OCI-LY1 (cell line): ENCODE measurements around the gene PRLR.
A peak's percentile ranks its signal among the peaks of the same experiment; 100 is the strongest.
"Not testable (repeated sequence)": the region's sequence is repeated elsewhere in the genome, so short reads cannot be mapped to it uniquely, and the experiment has no call there.

Source experiments
- H2AFZ ChIP-seq: fragments of 200-600 bp; sonication (generic), shearing (Covaris generic); 2 replicates; pipeline ENCODE4 v1.6.0; 2014; ENCODE audit warnings: antibody characterized with exemption, mild to moderate bottlenecking, low read length
- H3F3A ChIP-seq: fragments of 200-600 bp; sonication (generic), shearing (Covaris generic); 2 replicates; pipeline ENCODE4 v1.6.0; 2014; ENCODE audit warnings: mild to moderate bottlenecking, antibody characterized with exemption, low read length, moderate library complexity; ENCODE audit not compliant: insufficient read depth
- H3K27ac ChIP-seq: fragments of 200-600 bp; sonication (generic); 2 replicates; pipeline ENCODE4 v1.5.1; 2014; ENCODE audit warnings: low read length, mixed run types, mild to moderate bottlenecking, low read depth; ENCODE audit not compliant: poor library complexity, severe bottlenecking
- H3K27me3 ChIP-seq: fragments of 200-600 bp; sonication (generic); 2 replicates; pipeline ENCODE4 v1.6.0; 2014; ENCODE audit warnings: antibody characterized with exemption, mild to moderate bottlenecking, low read length, moderate library complexity; ENCODE audit not compliant: insufficient read depth
- H3K36me3 ChIP-seq: fragments of 200-600 bp; sonication (generic); 2 replicates; pipeline ENCODE4 v1.6.1; 2014; ENCODE audit warnings: mild to moderate bottlenecking, antibody characterized with exemption, low read length, moderate library complexity, mixed read lengths; ENCODE audit not compliant: insufficient read depth
- H3K4me1 ChIP-seq: fragments of 200-600 bp; sonication (generic); 2 replicates; pipeline ENCODE4 v1.5.1; 2014; ENCODE audit warnings: mild to moderate bottlenecking, low read length, moderate library complexity; ENCODE audit not compliant: insufficient read depth, severe bottlenecking
- H3K4me2 ChIP-seq: fragments of 200-600 bp; sonication (generic), shearing (Covaris generic); 2 replicates; pipeline ENCODE4 v1.6.1; 2014; ENCODE audit warnings: low read length
- H3K4me3 ChIP-seq: fragments of 200-600 bp; sonication (generic); 2 replicates; pipeline ENCODE4 v1.5.1; 2014; ENCODE audit warnings: low read length, low read depth, mild to moderate bottlenecking, mixed read lengths; ENCODE audit not compliant: poor library complexity, severe bottlenecking
- H3K79me2 ChIP-seq: fragments of 200-600 bp; shearing (Covaris generic); 2 replicates; pipeline ENCODE4 v1.6.1; 2016; ENCODE audit warnings: mixed run types, low read length, mixed read lengths; ENCODE audit not compliant: insufficient read depth
- H3K9ac ChIP-seq: fragments of 200-600 bp; sonication (generic), shearing (Covaris generic); 2 replicates; pipeline ENCODE4 v1.6.1; 2014; ENCODE audit warnings: mild to moderate bottlenecking, low read length, mixed read lengths
- H3K9me2 ChIP-seq: fragments of 200-600 bp; sonication (generic), shearing (Covaris generic); 2 replicates; pipeline ENCODE4 v1.6.1; 2014; ENCODE audit warnings: low read depth, mild to moderate bottlenecking, low read length, mixed read lengths
- H3K9me3 ChIP-seq: fragments of 200-600 bp; shearing (Covaris generic); 2 replicates; pipeline ENCODE4 v1.6.1; 2014; ENCODE audit warnings: low read length, mixed read lengths
- H4K20me1 ChIP-seq: fragments of 200-600 bp; sonication (generic), shearing (Covaris generic); 2 replicates; pipeline ENCODE4 v1.6.0; 2016; ENCODE audit warnings: mild to moderate bottlenecking, low read length; ENCODE audit not compliant: insufficient read depth
- CTCF ChIP-seq: fragments of 200-600 bp; sonication (generic), shearing (Covaris generic); IDR thresholded peaks from 2 replicates; pipeline ENCODE4 v1.5.1; 2017; ENCODE audit warnings: mild to moderate bottlenecking, antibody characterized with exemption, low read length, moderate library complexity, mixed read lengths
- EZH2 ChIP-seq: fragments of 200-600 bp; sonication (generic), shearing (Covaris generic); IDR thresholded peaks from 2 replicates; pipeline ENCODE4 v1.8.0; 2017; ENCODE audit warnings: borderline replicate concordance, mixed run types, mild to moderate bottlenecking, antibody characterized with exemption, low read length, moderate library complexity, mixed read lengths

PRLR gene

GRCh38 chr5:35194635-35195471 is 35.4 kb downstream of the PRLR start:
- Histone ChIP-seq H3K27ac (peak overlapping the region; percentile 34), H3K4me2 (peak overlapping the region; percentile 25; the same call in 1 of the 2 replicates), H3K27me3 (no peaks in the 10 kb centered on the region; the same call in 1 of the 2 replicates), H3K79me2 (no peaks in the 10 kb centered on the region), H3K9ac (no peak overlapping the region), H3K36me3 (no peaks in the 10 kb centered on the region), H3K9me3 (no peaks in the 10 kb centered on the region), H4K20me1 (no peaks in the 10 kb centered on the region), H3F3A (no peaks in the 10 kb centered on the region), H3K9me2 (no peaks in the 10 kb centered on the region), H3K4me3 (no peak overlapping the region), H3K4me1 (peaks cover 18% of the 10 kb centered on the region), H2AFZ (no peak overlapping the region)
- TF ChIP-seq EZH2 (no peak), CTCF (no peak)

- Histone ChIP-seq H3F3A (no peaks in the 10 kb centered on the region), H3K27ac (no peak overlapping the region), H3K4me3 (no peak overlapping the region), H3K36me3 (no peaks in the 10 kb centered on the region), H3K4me1 (peaks cover 18% of the 10 kb centered on the region), H2AFZ (no peak overlapping the region), H3K27me3 (no peaks in the 10 kb centered on the region), H3K79me2 (no peaks in the 10 kb centered on the region), H3K9ac (no peak overlapping the region), H4K20me1 (no peaks in the 10 kb centered on the region), H3K9me2 (no peaks in the 10 kb centered on the region), H3K4me2 (no peak overlapping the region), H3K9me3 (no peaks in the 10 kb centered on the region)
- TF ChIP-seq CTCF (no peak), EZH2 (no peak)
These were observed 37.8 kb downstream of the PRLR start for GRCh38 chr5:35192506-35192905.

GRCh38 chr5:35189801-35190200 is 40.5 kb downstream of the PRLR start:
- H3K36me3 ChIP-seq, H3K9me2 ChIP-seq, H3K4me1 ChIP-seq, H3K27ac ChIP-seq, H3K4me3 ChIP-seq, H3K79me2 ChIP-seq, H3K9ac ChIP-seq, H3F3A ChIP-seq, H2AFZ ChIP-seq, H3K4me2 ChIP-seq, H3K27me3 ChIP-seq, H3K9me3 ChIP-seq, H4K20me1 ChIP-seq: not testable (repeated sequence)

GRCh38 chr5:35188031-35188457 is 42.2 kb downstream of the PRLR start:
- Histone ChIP-seq H3K79me2 (no peaks in the 10 kb centered on the region), H3K27ac (no peak overlapping the region), H2AFZ (no peak overlapping the region), H3K9me2 (no peaks in the 10 kb centered on the region), H3K4me2 (no peak overlapping the region), H3K9me3 (no peaks in the 10 kb centered on the region), H3K36me3 (no peaks in the 10 kb centered on the region), H3K9ac (no peak overlapping the region), H3K4me3 (no peak overlapping the region), H4K20me1 (no peaks in the 10 kb centered on the region), H3F3A (no peaks in the 10 kb centered on the region), H3K4me1 (no peaks in the 10 kb centered on the region), H3K27me3 (no peaks in the 10 kb centered on the region)
- TF ChIP-seq EZH2 (no peak), CTCF (no peak)

- H3K9me2 ChIP-seq, H2AFZ ChIP-seq, H3K9me3 ChIP-seq, H3K9ac ChIP-seq, H3F3A ChIP-seq, H3K4me1 ChIP-seq, H3K27ac ChIP-seq, H3K36me3 ChIP-seq, H4K20me1 ChIP-seq, H3K4me2 ChIP-seq, H3K4me3 ChIP-seq, H3K79me2 ChIP-seq, H3K27me3 ChIP-seq: not testable (repeated sequence)
These were observed 42.7 kb downstream of the PRLR start for GRCh38 chr5:35187621-35188020.
